ENCODE measurements around the gene TRIP4.

TRIP4 gene

DNA sequence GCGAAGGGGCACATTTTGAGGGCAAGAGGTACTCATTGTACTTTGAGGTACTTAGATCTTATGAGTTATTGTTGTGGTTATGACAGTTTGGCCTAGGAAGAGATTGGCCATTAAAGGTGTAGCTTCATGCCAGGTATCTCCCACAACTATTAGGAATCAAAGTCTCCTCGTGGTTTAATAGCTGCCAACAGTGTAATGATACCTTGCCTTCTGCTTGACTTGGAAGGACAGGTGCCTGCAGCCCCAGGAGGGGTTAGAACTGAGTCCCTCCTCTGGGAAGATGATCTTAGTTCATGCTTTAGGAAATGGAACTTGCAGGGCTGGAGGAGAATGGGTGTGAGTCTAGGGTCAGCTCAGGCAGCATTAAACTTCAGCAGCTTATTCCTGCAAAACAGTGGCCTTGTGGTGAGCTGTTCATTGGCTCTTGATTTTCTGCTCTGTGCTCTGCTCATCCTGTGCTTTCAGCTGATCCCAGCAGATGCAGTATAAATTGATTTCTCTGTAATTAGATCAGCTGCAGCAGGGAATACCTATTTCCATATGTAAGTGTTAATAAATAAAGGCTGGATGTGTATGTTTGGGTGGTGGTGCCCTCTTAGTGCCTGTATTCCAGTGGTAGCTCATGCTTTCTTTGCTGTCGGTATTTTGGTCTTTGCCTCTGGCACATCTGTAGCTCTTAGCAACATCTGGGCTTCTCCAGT, 113.2 kb downstream of the TRIP4 start:
- no peak for DNase-seq (ENCODE audit: extremely low read depth, low read depth)
- TF ChIP-seq CTCF (IDR thresholded peaks at IDR 0.05; ENCODE audit: low read depth, low read length), result no peak

DNA sequence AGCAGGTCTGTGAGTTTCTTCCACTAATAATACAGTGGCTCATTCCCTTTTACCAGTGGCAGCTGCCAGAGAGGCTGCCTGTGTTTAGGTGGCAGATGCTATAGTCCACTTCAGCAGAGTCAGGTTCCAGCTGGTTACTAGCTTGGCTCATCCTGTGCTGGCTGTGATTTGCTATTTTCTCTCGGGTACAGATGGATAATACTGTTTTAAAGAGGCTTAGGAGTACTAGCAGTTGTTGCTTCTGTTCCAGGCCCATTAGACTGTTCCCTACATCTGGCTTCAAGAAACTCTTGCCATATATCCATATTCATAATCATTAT, 113.7 kb downstream of the TRIP4 start:
- DNase-seq (ENCODE audit: extremely low read depth, low read depth), result no peak
- TF ChIP-seq CTCF (IDR thresholded peaks at IDR 0.05; ENCODE audit: low read depth, low read length), result no peak

DNA sequence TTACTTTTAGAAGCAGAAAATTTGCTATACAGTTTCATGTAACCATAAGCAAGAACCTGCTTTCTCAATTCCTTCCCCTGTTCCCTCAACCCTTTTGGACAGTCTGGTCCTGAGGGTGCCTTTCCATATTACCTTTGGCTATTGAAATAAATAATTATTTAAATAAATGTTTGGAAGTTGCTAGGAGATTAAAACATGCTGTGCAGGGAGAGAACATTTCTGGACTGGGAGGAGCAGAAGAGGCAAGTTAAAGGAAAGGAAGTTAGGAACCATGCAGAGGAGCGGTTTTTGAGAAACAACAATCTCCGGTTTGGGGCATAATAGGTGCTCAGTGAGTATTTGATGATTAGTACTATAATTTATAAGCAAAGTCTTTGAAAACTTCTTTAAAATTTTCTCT, 114.5 kb downstream of the TRIP4 start:
- no peak for DNase-seq (ENCODE audit: extremely low read depth, low read depth)
- no peak for TF ChIP-seq CTCF (IDR thresholded peaks at IDR 0.05; ENCODE audit: low read depth, low read length)

GRCh38 chr15:64502551-64502950, 114.9 kb downstream of the TRIP4 start:
- no peak for TF ChIP-seq CTCF (IDR thresholded peaks at IDR 0.05; ENCODE audit: low read depth, low read length)
- no peak for DNase-seq (ENCODE audit: extremely low read depth, low read depth)

DNA sequence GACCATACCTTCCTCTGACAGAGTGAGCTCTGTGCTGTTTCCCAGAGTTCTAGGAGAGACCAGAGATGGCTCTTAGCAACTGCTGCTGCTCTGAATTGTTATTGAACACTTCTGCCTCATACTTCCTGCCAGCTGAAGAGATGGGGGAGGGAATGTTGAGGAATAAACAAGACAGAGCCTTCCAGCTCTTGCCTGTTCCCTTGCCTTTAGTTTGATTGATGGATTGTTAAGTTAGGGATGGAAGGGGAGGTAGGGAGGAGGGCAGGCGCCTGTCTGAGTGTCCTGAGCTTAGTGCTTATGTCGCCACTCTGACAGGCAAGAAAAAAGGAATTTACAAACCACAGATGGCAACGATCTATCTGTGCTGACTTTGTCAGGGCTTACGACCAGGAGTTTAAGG, 115.6 kb downstream of the TRIP4 start:
- no peak for TF ChIP-seq CTCF (IDR thresholded peaks at IDR 0.05; ENCODE audit: low read depth, low read length)
- no peak for DNase-seq (ENCODE audit: extremely low read depth, low read depth)

DNA sequence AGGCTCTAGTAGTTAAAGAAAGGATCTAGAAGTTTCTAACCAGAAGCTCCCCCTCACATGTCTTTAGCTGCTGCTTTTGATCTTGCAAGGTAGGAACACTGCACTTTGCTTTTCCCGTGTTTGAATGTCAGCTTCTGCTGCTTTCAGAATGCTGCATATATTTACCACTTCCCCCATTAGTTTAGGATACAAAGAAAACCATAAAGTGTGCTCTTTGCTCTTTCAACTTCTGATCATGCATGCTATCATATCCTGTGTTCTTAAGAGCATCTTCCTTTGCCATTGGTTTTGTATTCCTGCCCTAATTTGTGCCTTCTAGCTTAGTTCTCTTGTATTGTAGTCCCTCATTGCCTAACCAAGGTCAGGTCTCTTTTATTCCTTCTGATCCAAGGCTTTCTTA, 116.0 kb downstream of the TRIP4 start:
- TF ChIP-seq CTCF (IDR thresholded peaks at IDR 0.05; ENCODE audit: low read depth, low read length), result no peak
- DNase-seq (ENCODE audit: extremely low read depth, low read depth), result no peak
